ENCODE results near the gene PFN3.

- no peak for TF ChIP-seq EZH2phosphoT487 (IDR thresholded peaks at IDR 0.05; ENCODE audit: low read depth)
- TF ChIP-seq CTCF (IDR thresholded peaks at IDR 0.05; ENCODE audit: low read depth, low read length): no peak
Measured at GRCh38 chr5:177385720-177386119, 14.7 kb downstream of the PFN3 start.

Data from OCI-LY3 (cell line).